PC-9 (cell line): ENCODE data around the gene PRKAA2. TPM values are rescaled to one million over a fixed set of nuclear protein-coding genes. Genes with fewer than 3 reads are reported as not detected.

Experiments
- BruUV-seq: library from RNA; stranded (reverse); fragments of 400-500 nt; replicated peaks from 2 replicates; lab custom pipeline; 2021; lab: Mats Ljungman, UMichigan
- CTCF ChIA-PET: fragments of 300-600 bp; sonication (Branson Sonifier 250); formaldehyde crosslinking; loops from one replicate; lab custom pipeline; 2022; ENCODE audit warnings: antibody characterized with exemption; lab: Charles Lee
- POLR2A ChIA-PET: fragments of 300-600 bp; sonication (Branson Sonifier 250); formaldehyde crosslinking; loops from one replicate; lab custom pipeline; 2022; ENCODE audit warnings: antibody characterized with exemption; ENCODE audit not compliant: unreplicated experiment; lab: Charles Lee
- DNase-seq, 2 experiments: peaks; one replicate each; pipeline versions ENCODE4 v3.0.0 to v3.0.0-alpha.2; 2015 to 2022; ENCODE audit warnings: mixed read lengths in 1 of 2
- H2AFZ ChIP-seq: fragments of 200-600 bp; sonication (generic); 2 replicates; pipeline ENCODE4 v1.8.1; 2017; ENCODE audit warnings: antibody characterized with exemption
- H3F3A ChIP-seq: fragments of 200-600 bp; sonication (generic); 2 replicates; pipeline ENCODE4 v1.8.1; 2017; ENCODE audit warnings: antibody characterized with exemption, mild to moderate bottlenecking, low read depth; ENCODE audit not compliant: insufficient read depth
- H3K27ac ChIP-seq: fragments of 200-600 bp; sonication (generic); 2 replicates; pipeline ENCODE4 v1.6.1; 2016; ENCODE audit warnings: mixed run types
- H3K27me3 ChIP-seq: fragments of 200-600 bp; sonication (generic); 2 replicates; pipeline ENCODE4 v1.6.1; 2016; ENCODE audit warnings: low read depth, mixed run types; ENCODE audit not compliant: insufficient read depth
- H3K36me3 ChIP-seq: fragments of 200-600 bp; sonication (generic); 2 replicates; pipeline ENCODE4 v1.6.1; 2016; ENCODE audit warnings: low read depth, mixed run types
- H3K4me1 ChIP-seq: fragments of 200-600 bp; sonication (generic); replicated peaks from 2 replicates; pipeline ENCODE4 v1.6.1; 2016; ENCODE audit warnings: mixed run types; ENCODE audit not compliant: insufficient read depth
- H3K4me2 ChIP-seq: fragments of 200-600 bp; sonication (generic); 2 replicates; pipeline ENCODE4 v1.6.1; 2017; ENCODE audit warnings: mixed run types
- H3K4me3 ChIP-seq: fragments of 200-600 bp; sonication (generic); 2 replicates; pipeline ENCODE4 v1.6.1; 2016; ENCODE audit warnings: mixed run types
- H3K79me2 ChIP-seq: fragments of 200-600 bp; sonication (generic); 2 replicates; pipeline ENCODE4 v1.6.1; 2017; ENCODE audit warnings: low read depth, mixed run types
- H3K9me2 ChIP-seq: fragments of 200-600 bp; sonication (generic); 2 replicates; pipeline ENCODE4 v1.8.1; 2017; ENCODE audit warnings: mild to moderate bottlenecking; ENCODE audit not compliant: insufficient read depth
- H3K9me3 ChIP-seq: fragments of 200-600 bp; sonication (generic); 2 replicates; pipeline ENCODE4 v1.8.1; 2016; ENCODE audit warnings: low read depth; ENCODE audit not compliant: insufficient read depth
- H4K20me1 ChIP-seq: fragments of 200-600 bp; sonication (generic); 2 replicates; pipeline ENCODE4 v1.8.1; 2017; ENCODE audit not compliant: insufficient read depth
- EZH2 ChIP-seq: fragments of 200-600 bp; sonication (generic); IDR thresholded peaks from 2 replicates; pipeline ENCODE4 v1.8.0; 2017; ENCODE audit warnings: antibody characterized with exemption, low read depth
- intact Hi-C: fragments of 100-400 bp; cut with micrococcal nuclease; formaldehyde crosslinking; loops from one replicate; pipeline ENCODE4 v1.10.0; 2022; ENCODE audit not compliant: unreplicated experiment
- total RNA-seq: library from RNA; stranded (reverse); gene quantifications from 2 replicates; pipeline ENCODE4 v1.2.3, GENCODE V29; 2021
- TF ChIP-seq, protein P1 (sequence below): fragments of 200-600 bp; sonication (generic); conservative IDR thresholded peaks from 2 replicates; pipeline ENCODE4 v1.6.1; 2017; ENCODE audit warnings: mixed run types, antibody characterized with exemption, mild to moderate bottlenecking, moderate library complexity

Gene PRKAA2
- total RNA-seq, 1 experiment from 2014 or later, result 5.0 TPM

DNA sequence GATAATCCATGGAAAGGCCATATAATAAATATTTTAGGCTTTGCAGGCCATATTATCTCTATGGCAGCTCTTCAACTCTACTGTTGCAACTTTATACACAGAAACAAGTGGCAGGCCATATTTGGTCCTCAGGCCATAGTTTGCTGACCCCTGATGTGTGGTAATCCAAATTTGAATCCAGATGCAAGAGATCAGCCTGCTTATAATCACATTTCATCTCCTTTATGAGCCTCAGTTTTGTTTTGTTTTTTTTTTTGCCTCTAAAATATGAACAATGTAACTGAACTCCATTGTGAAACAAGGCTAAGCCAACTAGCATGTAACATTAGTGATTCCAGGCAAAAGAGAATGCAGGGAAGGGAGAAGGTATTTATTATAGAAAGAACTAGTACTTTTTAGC, 81.6 kb downstream of the PRKAA2 start:
- Histone ChIP-seq H3K9me3 (no peaks in the 10 kb centered on the region), H3K4me3 (no peak overlapping the region), H3K27ac (no peak overlapping the region), H3K4me2 (no peak overlapping the region), H2AFZ (no peak overlapping the region), H3K9me2 (no peaks in the 10 kb centered on the region), H3K79me2 (no peaks in the 10 kb centered on the region), H3F3A (no peaks in the 10 kb centered on the region), H3K27me3 (no peaks in the 10 kb centered on the region), H3K4me1 (no peaks in the 10 kb centered on the region), H3K36me3 (no peaks in the 10 kb centered on the region), H4K20me1 (no peaks in the 10 kb centered on the region)
- TF ChIP-seq, protein P1, sequence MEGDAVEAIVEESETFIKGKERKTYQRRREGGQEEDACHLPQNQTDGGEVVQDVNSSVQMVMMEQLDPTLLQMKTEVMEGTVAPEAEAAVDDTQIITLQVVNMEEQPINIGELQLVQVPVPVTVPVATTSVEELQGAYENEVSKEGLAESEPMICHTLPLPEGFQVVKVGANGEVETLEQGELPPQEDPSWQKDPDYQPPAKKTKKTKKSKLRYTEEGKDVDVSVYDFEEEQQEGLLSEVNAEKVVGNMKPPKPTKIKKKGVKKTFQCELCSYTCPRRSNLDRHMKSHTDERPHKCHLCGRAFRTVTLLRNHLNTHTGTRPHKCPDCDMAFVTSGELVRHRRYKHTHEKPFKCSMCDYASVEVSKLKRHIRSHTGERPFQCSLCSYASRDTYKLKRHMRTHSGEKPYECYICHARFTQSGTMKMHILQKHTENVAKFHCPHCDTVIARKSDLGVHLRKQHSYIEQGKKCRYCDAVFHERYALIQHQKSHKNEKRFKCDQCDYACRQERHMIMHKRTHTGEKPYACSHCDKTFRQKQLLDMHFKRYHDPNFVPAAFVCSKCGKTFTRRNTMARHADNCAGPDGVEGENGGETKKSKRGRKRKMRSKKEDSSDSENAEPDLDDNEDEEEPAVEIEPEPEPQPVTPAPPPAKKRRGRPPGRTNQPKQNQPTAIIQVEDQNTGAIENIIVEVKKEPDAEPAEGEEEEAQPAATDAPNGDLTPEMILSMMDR, result no peak
- TF ChIP-seq EZH2, result no peak
- BruUV-seq, result no TSS peak
- ChIA-PET POLR2A (no interaction called here), CTCF (no interaction called here)
- intact Hi-C loops, result no loop called here
- no peak for DNase-seq

DNA sequence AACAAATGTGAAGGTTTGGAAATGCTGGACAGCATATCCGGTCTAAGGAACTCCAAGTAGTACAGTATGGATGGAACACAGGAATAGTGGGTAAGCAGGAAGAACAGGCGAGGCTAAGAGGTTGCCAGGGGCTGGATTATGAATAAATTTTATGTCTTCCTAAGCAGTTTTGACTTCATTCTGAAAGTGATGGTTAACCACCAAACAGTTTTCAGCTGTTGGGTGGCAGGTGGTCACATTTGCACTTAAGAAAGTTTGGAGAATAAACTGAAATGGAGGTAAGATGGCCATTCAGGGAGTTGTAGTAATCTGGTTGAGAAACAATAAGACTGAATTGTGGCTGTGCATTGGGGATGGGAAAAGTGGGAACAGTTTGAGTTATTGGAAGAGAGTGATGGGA, 83.8 kb downstream of the PRKAA2 start:
- TF ChIP-seq EZH2, result no peak
- TF ChIP-seq, protein P1, result no peak
- Histone ChIP-seq H3K4me1 (no peaks in the 10 kb centered on the region), H2AFZ (no peak overlapping the region), H3K9me2 (no peaks in the 10 kb centered on the region), H3K4me3 (no peak overlapping the region), H3K4me2 (no peak overlapping the region), H3K9me3 (no peaks in the 10 kb centered on the region), H3K27me3 (no peaks in the 10 kb centered on the region), H3K36me3 (no peaks in the 10 kb centered on the region), H4K20me1 (no peaks in the 10 kb centered on the region), H3K79me2 (no peaks in the 10 kb centered on the region), H3F3A (no peaks in the 10 kb centered on the region), H3K27ac (no peak overlapping the region)
- CTCF ChIA-PET, result no interaction called here
- DNase-seq, result no peak
- intact Hi-C loops, result no loop called here
- POLR2A ChIA-PET, result no interaction called here
- no TSS peak for BruUV-seq

DNA sequence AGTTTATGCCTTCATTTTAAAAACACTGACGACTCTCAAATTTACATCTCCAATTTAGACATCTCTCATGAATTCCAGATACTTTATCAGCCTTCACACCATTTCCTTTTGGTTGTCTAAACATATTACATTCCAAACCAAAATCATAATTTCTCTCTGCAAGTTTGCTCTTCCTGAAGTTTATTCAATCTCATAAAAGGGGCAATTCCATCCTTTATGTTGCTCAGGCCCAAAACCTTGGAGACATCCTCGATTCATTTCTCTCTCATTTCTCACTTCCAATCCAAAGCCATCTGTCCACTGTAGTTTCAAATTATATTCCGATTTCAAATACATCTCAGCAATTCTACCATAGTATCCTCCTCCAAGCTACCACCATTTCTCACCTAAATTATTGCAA, 100.1 kb downstream of the PRKAA2 start:
- TF ChIP-seq EZH2, result no peak
- TF ChIP-seq, protein P1, result no peak
- Histone ChIP-seq H3K9me2 (no peaks in the 10 kb centered on the region), H2AFZ (no peak overlapping the region), H3K27me3 (no peaks in the 10 kb centered on the region), H3F3A (no peaks in the 10 kb centered on the region), H3K9me3 (no peaks in the 10 kb centered on the region), H3K79me2 (no peaks in the 10 kb centered on the region), H4K20me1 (no peaks in the 10 kb centered on the region), H3K36me3 (no peaks in the 10 kb centered on the region), H3K4me2 (no peak overlapping the region), H3K4me1 (no peaks in the 10 kb centered on the region), H3K27ac (no peak overlapping the region), H3K4me3 (no peak overlapping the region)
- intact Hi-C loops, result no loop called here
- BruUV-seq, result no TSS peak
- DNase-seq, result no peak
- ChIA-PET CTCF (no interaction called here), POLR2A (interaction anchor here (0.6 kb wide), 1 partner anchor 830 kb away, joined by 6 read pairs; no protein-coding TSS in a partner anchor)
